Gastrocnemius medialis (tissue), 4 donors: ENCODE results near the gene ZAR1.

Source experiments
- POLR2A ChIP-seq, 2 donors: fragments of 450-650 bp; IDR thresholded peaks; one replicate each; pipeline ENCODE4 v1.6.1; 2017; ENCODE audit warnings: antibody characterized with exemption in 2 of 2, mild to moderate bottlenecking in 2 of 2, moderate library complexity in 2 of 2
- TF ChIP-seq, protein P1 (sequence below), 5 experiments: fragments of 450-650 bp in 3 of 5; fragments of 200-600 bp in 2 of 5; sonication (generic) in 2 of 5; IDR thresholded peaks in 4 of 5; conservative IDR thresholded peaks in 1 of 5; 1 replicate in 4 of 5; 2 replicates in 1 of 5; pipeline ENCODE4 v1.5.1; 2016 to 2019; ENCODE audit warnings: antibody characterized with exemption in 5 of 5, mild to moderate bottlenecking in 3 of 5, moderate library complexity in 3 of 5

GRCh38 chr4:48493452-48494100 lies 3.5 kb downstream of the ZAR1 start:
- TF ChIP-seq, protein P1, sequence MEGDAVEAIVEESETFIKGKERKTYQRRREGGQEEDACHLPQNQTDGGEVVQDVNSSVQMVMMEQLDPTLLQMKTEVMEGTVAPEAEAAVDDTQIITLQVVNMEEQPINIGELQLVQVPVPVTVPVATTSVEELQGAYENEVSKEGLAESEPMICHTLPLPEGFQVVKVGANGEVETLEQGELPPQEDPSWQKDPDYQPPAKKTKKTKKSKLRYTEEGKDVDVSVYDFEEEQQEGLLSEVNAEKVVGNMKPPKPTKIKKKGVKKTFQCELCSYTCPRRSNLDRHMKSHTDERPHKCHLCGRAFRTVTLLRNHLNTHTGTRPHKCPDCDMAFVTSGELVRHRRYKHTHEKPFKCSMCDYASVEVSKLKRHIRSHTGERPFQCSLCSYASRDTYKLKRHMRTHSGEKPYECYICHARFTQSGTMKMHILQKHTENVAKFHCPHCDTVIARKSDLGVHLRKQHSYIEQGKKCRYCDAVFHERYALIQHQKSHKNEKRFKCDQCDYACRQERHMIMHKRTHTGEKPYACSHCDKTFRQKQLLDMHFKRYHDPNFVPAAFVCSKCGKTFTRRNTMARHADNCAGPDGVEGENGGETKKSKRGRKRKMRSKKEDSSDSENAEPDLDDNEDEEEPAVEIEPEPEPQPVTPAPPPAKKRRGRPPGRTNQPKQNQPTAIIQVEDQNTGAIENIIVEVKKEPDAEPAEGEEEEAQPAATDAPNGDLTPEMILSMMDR (IDR thresholded peaks at IDR 0.05 in 4 of 5, conservative IDR thresholded peaks at IDR 0.05 in 1 of 5), result no peak
- TF ChIP-seq POLR2A (IDR thresholded peaks at IDR 0.05), result no peak
